Esophagus muscularis mucosa (tissue), 4 donors: ENCODE measurements around the gene SLC10A7. TPM values are rescaled to one million over a fixed set of nuclear protein-coding genes. Genes with fewer than 3 reads are reported as not detected.

Source experiments
- DNase-seq: peaks from one replicate; pipeline ENCODE4 v3.0.0-alpha.2; 2017; ENCODE audit errors: extremely low spot score
- H3K27ac ChIP-seq, 4 donors: fragments of 200-600 bp; sonication (generic); replicated peaks in 1 of 4; 1 replicate in 3 of 4; 2 replicates in 1 of 4; pipeline ENCODE4 v1.5.1; 2016 to 2019; ENCODE audit warnings: mild to moderate bottlenecking in 1 of 4
- H3K27me3 ChIP-seq, 4 donors: fragments of 200-600 bp; sonication (generic); one replicate each; pipeline versions ENCODE4 v1.5.1 to v1.6.0; 2016 to 2019
- H3K36me3 ChIP-seq, 4 donors: fragments of 200-600 bp; sonication (generic); one replicate each; pipeline ENCODE4 v1.5.1; 2016 to 2019
- H3K4me1 ChIP-seq, 4 donors: fragments of 200-600 bp; sonication (generic); one replicate each; pipeline ENCODE4 v1.5.1; 2016 to 2019
- H3K4me3 ChIP-seq, 4 donors: fragments of 200-600 bp; sonication (generic); 1 replicate in 2 of 4; 2 replicates in 2 of 4; pipeline ENCODE4 v1.5.1; 2016 to 2019; ENCODE audit warnings: mild to moderate bottlenecking in 4 of 4, moderate library complexity in 1 of 4
- H3K9me3 ChIP-seq, 4 donors: fragments of 200-600 bp; sonication (generic); 1 replicate in 3 of 4; 2 replicates in 1 of 4; pipeline ENCODE4 v1.5.1; 2016 to 2019
- EP300 ChIP-seq: sonication (generic); formaldehyde crosslinking; IDR thresholded peaks from one replicate; pipeline ENCODE4 v1.6.1; 2017; ENCODE audit warnings: antibody characterized with exemption
- POLR2A ChIP-seq: fragments of 450-650 bp; IDR thresholded peaks from one replicate; pipeline ENCODE4 v1.6.1; 2017; ENCODE audit warnings: antibody characterized with exemption, moderate library complexity, mild to moderate bottlenecking, low read depth
- POLR2AphosphoS5 ChIP-seq, 2 donors: sonication (generic); formaldehyde crosslinking; IDR thresholded peaks; one replicate each; pipeline ENCODE4 v1.6.1; 2017; ENCODE audit warnings: antibody characterized with exemption in 2 of 2
- WGBS: methylation state at CpG from one replicate; pipeline ENCODE4 v1.1.5; 2018; 5-methylcytosine and 5-hydroxymethylcytosine counted together
- intact Hi-C: fragments of 100-400 bp; cut with DNase I; formaldehyde crosslinking; loops from one replicate; pipeline ENCODE4 v1.15.1; 2023
- total RNA-seq, 4 donors: library from RNA; depleted of rRNA; stranded (reverse); fragments of >200 nt; gene quantifications; one replicate each; pipeline versions ENCODE4 v1.1.0 to v1.2.1, GENCODE V29; 2016
- TF ChIP-seq, protein P1 (sequence below), 3 experiments: fragments of 200-600 bp in 2 of 3; fragments of 450-650 bp in 1 of 3; sonication (generic) in 2 of 3; IDR thresholded peaks; one replicate each; pipeline ENCODE4 v1.5.1; 2017 to 2019; ENCODE audit warnings: antibody characterized with exemption in 3 of 3, mild to moderate bottlenecking in 2 of 3, moderate library complexity in 1 of 3

SLC10A7 gene
- total RNA-seq, 4 donors from 2014 or later = 3.3 to 6.2 (median 5.7) TPM

DNA sequence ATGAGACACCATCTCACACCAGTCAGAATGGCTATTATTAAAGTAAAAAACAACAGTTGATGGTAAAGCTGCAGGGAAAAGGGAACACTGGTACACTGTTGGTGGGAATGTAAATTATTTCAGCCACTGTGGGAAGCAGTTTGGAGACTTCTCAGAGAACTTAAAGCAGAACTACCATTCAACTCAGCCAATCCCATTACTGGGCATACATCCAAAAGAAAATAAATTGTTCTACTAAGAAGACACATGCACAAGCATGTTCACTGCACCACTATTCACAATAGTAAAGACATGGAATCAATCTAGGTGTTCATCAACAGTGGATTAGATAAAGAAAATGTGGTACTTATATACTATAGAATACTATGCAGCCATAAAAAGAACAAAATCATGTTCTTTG is 172.4 kb downstream of the SLC10A7 start:
- no peak overlapping the region for H3K4me3 ChIP-seq
- H3K27ac ChIP-seq = no peak overlapping the region
- no peaks in the 10 kb centered on the region for H3K9me3 ChIP-seq
- intact Hi-C loops = loop anchor here (10.0 kb wide), 2 partner anchors 565 to 745 kb away; no protein-coding TSS in a partner anchor
- H3K27me3 ChIP-seq = no peaks in the 10 kb centered on the region
- H3K4me1 ChIP-seq = no peaks in the 10 kb centered on the region
- H3K36me3 ChIP-seq = no peaks in the 10 kb centered on the region
- TF ChIP-seq POLR2AphosphoS5 (IDR thresholded peaks at IDR 0.05) (no peak), POLR2A (no peak), EP300 (no peak)
- TF ChIP-seq, protein P1, sequence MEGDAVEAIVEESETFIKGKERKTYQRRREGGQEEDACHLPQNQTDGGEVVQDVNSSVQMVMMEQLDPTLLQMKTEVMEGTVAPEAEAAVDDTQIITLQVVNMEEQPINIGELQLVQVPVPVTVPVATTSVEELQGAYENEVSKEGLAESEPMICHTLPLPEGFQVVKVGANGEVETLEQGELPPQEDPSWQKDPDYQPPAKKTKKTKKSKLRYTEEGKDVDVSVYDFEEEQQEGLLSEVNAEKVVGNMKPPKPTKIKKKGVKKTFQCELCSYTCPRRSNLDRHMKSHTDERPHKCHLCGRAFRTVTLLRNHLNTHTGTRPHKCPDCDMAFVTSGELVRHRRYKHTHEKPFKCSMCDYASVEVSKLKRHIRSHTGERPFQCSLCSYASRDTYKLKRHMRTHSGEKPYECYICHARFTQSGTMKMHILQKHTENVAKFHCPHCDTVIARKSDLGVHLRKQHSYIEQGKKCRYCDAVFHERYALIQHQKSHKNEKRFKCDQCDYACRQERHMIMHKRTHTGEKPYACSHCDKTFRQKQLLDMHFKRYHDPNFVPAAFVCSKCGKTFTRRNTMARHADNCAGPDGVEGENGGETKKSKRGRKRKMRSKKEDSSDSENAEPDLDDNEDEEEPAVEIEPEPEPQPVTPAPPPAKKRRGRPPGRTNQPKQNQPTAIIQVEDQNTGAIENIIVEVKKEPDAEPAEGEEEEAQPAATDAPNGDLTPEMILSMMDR (IDR thresholded peaks at IDR 0.05) = no peak
- no peak for DNase-seq

DNA sequence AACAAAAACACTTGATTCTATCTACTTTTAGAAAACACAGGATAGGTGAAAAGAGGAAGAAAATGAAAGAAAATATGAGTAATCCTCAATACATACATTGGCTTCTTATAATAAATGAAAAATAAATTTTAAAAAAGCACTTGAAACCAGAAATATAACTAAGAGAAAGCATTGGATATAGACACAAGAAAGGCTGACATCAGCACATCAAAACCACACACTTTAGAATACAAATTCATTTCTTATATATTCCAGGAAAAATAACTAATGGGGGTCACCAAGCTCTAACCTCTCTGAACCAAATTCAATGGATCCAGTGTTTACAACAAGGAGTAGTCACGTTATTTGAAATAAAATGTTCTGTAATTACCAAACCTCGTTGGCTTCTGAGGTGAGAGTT is 173.9 kb downstream of the SLC10A7 start:
- no peaks in the 10 kb centered on the region for H3K36me3 ChIP-seq
- H3K9me3 ChIP-seq = no peaks in the 10 kb centered on the region
- no peak for DNase-seq
- no peak overlapping the region for H3K27ac ChIP-seq
- no peak overlapping the region for H3K4me3 ChIP-seq
- no peaks in the 10 kb centered on the region for H3K27me3 ChIP-seq
- no peaks in the 10 kb centered on the region for H3K4me1 ChIP-seq
- WGBS = 62% methylated on average over 2 of the region's 2 CpGs
- intact Hi-C loops = loop anchor here (10.0 kb wide), 2 partner anchors 567 to 747 kb away; no protein-coding TSS in a partner anchor
- TF ChIP-seq POLR2AphosphoS5 (IDR thresholded peaks at IDR 0.05) (no peak), EP300 (no peak), POLR2A (no peak)
- TF ChIP-seq, protein P1 (IDR thresholded peaks at IDR 0.05) = no peak

- intact Hi-C loops = loop anchor here (10.0 kb wide), 2 partner anchors 569 to 749 kb away; no protein-coding TSS in a partner anchor
- no peak for DNase-seq
- TF ChIP-seq POLR2A = no peak
- TF ChIP-seq POLR2AphosphoS5 (IDR thresholded peaks at IDR 0.05) = no peak
- TF ChIP-seq, protein P1 (IDR thresholded peaks at IDR 0.05) = no peak
- no peak for TF ChIP-seq EP300
- Histone ChIP-seq H3K4me3 (no peak overlapping the region), H3K36me3 (no peaks in the 10 kb centered on the region), H3K4me1 (no peaks in the 10 kb centered on the region), H3K27ac (no peak overlapping the region), H3K9me3 (no peaks in the 10 kb centered on the region), H3K27me3 (no peaks in the 10 kb centered on the region)
- 46% methylated on average over 1 of the region's 1 CpG for WGBS
These were observed 175.5 kb downstream of the SLC10A7 start for GRCh38 chr4:146346276-146346675.

DNA sequence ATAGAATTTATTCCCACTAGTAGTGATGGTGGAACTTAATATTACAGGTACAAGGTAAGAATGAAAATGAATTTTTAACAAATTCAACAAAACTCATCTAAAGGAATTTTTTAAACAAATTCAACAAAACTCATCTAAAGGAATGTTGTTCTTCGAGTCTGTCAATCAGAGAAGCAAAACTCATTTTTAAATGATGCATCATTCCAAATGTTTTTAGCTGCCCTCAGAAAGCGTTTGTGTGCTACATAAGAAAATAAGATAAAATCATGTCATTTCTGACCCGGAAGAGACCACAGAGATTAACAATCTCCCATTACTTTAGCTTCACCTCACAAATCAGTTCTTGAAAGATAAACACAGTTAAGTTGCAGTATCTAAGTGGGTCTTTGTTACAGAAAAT is 178.0 kb downstream of the SLC10A7 start:
- TF ChIP-seq POLR2A (no peak), POLR2AphosphoS5 (IDR thresholded peaks at IDR 0.05) (no peak), EP300 (no peak)
- TF ChIP-seq, protein P1 (IDR thresholded peaks at IDR 0.05) = no peak
- WGBS = 83% methylated on average over 3 of the region's 3 CpGs
- Histone ChIP-seq H3K4me3 (no peak overlapping the region), H3K27ac (no peak overlapping the region), H3K9me3 (no peaks in the 10 kb centered on the region), H3K36me3 (no peaks in the 10 kb centered on the region), H3K4me1 (no peaks in the 10 kb centered on the region), H3K27me3 (no peaks in the 10 kb centered on the region)
- intact Hi-C loops = loop anchor here (10.0 kb wide), 2 partner anchors 571 to 751 kb away; no protein-coding TSS in a partner anchor
- DNase-seq = no peak

- intact Hi-C loops = loop anchor here (10.0 kb wide), 2 partner anchors 572 to 752 kb away; no protein-coding TSS in a partner anchor
- no peak overlapping the region for H3K27ac ChIP-seq
- TF ChIP-seq, protein P1 (IDR thresholded peaks at IDR 0.05) = no peak
- no peak overlapping the region for H3K4me3 ChIP-seq
- no peaks in the 10 kb centered on the region for H3K9me3 ChIP-seq
- H3K4me1 ChIP-seq = no peaks in the 10 kb centered on the region
- DNase-seq = no peak
- no peaks in the 10 kb centered on the region for H3K27me3 ChIP-seq
- H3K36me3 ChIP-seq = no peaks in the 10 kb centered on the region
These were observed 178.5 kb downstream of the SLC10A7 start for GRCh38 chr4:146343199-146343598.
